GM21723 (cell line): ENCODE results near the gene LGMN.

Experiments
- ATAC-seq: cut with Tn5 transposase; IDR thresholded peaks from one replicate; pipeline ENCODE4 v1.9.1; 2021; ENCODE audit warnings: mild to moderate bottlenecking, moderate library complexity; ENCODE audit not compliant: unreplicated experiment

The LGMN gene

DNA sequence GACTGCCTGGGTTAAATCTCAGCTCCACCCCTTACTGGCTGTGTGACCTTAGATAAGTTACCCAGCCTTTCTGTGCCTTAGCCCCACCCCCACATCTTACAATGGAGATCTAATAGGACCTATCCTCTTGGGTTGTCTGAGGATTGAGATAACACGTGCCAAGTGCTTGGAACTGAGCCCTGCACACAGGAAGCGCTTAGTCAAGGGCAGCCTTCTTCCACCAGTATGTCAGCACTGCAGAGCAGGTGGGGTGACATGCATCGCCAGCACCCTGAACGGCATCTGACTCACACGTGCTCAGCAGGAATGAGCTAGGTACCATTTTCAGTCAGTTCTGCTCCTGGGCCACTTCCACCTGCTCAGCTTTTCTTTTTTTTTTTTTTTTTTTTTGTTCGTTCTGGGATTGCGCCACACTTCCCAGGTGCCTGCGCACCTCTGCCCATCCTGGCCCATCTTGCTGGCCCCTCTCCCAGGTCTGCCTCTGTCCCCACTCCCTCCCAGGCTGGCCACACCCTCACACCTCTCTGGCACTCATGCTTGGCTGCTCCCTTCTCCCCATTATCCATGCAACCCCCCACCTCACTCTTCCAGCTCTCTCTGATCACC is 19.6 kb downstream of the LGMN start:
- peak; percentile 55 for ATAC-seq

DNA sequence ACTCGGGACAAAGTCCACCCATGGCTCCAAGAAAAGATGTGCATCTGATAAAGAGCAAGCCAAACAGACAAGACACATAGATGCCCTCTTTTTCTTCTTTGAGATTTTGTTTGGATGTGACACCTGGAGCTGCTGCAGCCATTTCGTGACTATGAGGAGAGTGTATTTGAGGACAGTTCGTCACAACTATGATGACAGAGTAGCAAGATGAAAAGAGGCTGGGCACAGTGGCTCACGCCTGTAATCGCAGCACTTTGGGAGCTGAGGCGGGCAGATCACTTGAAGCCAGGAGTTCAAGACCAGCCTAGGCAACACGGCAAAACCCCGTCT is 21.5 kb downstream of the LGMN start:
- no peak for ATAC-seq

DNA sequence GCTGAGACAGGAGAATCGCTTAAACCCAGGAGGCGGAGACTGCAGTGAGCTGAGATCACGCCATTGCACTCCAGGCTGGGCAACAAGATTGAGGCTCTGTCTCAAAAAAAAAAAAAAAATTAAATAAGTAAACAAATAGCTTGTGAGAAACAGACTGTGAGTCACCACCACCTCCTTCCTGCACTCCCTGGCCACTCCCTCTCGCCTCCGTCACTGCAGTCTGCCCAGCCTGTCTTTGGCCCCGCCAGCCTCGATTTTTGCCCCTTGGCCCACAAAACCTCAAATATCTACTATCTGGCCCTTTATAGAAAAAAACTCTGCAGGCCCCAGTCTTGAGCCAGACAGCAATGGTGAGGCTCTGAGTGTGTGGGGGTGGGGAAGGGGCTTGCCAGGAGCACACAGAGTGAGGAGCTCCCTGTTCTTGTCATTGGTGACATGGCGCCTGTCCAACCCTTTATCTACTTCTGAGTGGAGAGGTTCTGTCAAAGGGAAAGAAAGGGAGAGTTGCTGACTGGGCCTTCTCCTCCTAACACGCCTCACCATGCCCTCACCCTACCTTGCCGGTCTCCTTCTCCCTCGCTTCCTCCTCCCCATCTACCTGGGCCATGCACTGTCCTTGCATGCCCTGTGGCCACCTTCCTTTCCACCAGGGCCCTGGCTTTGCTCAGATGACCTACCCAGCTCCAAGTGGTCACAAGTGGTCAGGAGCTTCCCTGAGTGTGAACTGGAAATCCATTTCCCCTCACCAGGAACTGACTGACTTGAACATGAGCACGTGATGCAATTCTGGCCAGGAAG is 22.1 kb downstream of the LGMN start:
- no peak for ATAC-seq

DNA sequence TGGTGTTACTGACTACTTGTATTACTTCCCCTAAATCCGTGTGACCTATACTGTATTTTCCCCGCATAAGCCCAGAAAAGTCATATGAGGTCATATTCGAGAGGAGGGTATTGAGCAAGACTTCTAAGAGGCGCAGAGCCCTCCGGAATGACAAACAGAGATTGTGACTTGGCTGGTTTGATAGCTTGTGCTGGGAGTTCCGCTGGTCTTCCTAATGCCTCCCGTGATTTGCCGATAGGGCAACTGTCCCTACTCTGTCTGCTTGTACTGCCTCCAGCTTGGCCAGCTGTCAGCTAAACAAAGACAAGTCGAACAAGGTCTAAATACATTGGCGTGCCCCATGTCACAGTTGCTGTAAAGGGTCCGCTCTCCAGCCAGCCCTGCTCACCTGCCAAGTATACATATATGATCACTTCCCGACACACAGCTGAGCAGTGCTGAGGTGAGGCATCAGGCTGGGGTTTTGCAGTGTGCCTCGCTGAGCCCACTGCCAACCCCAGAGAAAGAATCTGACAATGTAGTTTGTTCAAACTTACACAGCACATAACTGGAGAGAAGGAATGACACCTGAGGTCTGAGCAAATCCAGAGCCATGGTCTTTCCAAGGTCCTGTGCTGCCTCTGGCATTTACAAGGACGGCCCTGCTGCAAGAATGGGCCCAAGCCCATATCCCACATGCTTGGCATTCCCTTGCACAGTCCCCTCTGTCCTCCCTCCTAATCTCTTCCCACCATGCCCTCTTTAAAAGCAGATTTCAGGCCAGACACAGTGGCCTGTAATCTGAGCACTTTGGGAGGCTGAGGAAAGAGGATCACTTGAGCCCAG is 23.7 kb downstream of the LGMN start:
- ATAC-seq = no peak

DNA sequence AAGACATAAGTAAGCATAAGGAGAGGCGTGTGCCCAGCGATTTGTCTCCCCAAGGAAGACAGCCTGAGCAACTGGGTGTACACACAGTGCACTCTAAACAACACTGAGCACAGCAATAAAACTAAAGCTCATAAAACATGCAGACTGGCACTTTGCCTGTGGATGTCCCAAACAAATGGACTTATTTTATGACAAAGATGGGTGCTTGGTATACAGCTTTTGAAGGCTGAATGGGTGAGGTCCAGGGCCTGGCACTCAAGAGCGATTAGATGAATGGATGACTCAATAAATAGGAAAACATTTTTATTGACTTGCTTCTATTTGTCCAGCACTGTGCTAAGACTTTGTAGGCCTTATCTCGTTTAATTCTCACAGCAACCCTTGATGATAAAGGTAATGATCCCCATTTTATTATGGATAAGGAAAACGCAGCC is 28.5 kb downstream of the LGMN start:
- ATAC-seq = no peak

DNA sequence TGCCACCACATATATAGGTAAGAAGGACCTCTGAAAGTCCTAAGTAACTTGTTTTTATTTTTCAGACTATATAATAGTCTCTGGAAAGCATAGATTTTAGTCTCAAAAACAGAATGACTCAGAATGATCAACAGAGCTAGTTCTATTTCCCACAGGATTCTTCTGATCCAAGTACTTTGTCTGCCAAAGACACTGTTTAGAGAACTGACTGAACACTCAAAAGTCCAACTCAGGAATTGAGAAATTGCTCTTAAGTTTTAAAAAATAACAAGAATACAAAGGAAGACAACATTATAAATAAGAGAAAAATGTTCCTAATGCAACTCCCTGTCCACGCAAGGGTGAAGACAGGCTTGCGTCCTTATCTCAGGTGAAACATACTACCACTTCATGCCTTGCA is 29.0 kb downstream of the LGMN start:
- no peak for ATAC-seq

DNA sequence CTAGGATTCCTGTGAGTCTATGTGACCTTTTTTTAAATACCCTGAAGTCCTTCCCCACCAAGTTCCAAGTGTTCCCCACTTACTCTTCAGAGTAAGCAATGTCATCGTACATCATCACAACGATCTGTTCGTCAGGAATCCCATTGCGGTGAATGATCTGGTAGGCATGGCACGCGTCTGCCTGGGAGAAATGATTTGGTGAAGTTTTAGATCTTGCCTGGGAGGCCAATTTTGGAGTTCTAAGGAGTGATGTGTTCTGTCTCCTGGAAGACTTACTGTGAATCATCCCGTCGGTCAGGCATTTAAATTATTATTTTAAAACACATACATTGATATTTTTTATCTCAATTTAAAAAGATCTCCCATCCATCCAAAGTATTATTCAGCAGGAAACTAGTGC is 29.8 kb downstream of the LGMN start:
- ATAC-seq = no peak

DNA sequence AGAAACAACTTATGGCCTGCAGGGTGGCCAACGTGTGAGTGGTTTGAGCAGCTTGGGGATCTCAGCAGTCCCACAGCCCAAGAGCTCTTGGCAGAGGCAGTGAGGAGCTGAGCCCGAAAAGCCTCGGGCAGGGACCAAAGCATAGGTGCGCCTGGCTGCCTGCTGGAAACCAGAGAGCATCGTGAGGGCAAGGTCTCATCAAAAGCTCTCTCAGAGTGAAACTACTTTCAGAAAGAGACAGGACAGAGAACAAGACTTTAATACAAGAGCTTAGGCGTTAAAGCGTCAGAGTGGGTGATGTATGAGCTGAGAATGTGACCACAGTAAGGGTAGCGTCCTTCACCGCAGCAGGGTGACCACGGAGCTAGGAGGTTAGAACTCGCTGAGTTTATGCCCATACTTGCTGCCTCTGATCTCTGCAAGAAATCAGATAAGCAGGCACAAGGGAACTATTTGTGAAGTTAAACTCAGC is 30.8 kb downstream of the LGMN start:
- ATAC-seq = no peak

DNA sequence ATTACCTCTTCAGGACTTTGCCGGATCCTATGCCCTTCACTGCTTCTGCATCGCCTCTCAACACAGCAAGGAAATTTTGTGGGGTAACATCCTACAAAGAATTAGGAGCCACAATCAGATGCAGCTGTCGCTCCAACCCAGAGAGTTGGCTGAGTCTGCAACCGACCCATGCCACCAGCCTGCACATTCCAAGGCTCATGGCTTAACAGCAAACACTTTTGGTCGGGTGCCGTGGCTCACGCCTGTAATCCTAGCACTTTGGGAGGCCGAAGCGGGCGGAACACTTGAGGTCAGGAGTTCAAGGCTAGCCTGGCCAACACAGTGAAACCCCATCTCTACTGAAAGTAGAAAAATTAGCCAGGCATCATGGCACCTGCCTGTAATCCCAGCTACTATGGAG is 32.3 kb downstream of the LGMN start:
- ATAC-seq = no peak

DNA sequence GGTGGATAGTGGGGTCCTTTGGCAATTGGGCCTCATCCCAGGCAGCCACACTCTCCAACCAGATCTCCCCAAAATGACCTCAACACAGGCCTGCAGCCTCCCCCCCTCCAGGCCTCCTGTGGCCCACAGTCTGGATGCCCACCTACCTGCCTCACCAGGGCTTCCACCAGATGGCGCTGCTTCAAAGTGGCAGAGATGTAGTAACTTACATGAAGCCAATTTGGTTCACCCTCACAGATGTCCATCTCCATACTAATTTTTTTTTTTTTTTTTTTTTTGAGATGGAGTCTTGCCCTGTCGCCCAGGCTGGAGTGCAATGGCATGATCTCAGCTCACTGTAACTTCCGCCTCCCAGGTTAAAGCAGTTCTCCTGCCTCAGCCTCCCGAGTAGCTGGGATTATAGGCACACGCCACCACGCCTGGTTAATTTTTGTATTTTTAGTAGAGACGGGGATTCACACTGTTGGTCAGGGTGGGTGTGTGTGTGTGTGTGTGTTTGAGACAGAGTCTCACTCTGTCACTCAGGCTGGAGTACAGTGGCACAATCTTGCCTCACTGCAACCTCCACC is 33.6 kb downstream of the LGMN start:
- peak; percentile 79 for ATAC-seq

DNA sequence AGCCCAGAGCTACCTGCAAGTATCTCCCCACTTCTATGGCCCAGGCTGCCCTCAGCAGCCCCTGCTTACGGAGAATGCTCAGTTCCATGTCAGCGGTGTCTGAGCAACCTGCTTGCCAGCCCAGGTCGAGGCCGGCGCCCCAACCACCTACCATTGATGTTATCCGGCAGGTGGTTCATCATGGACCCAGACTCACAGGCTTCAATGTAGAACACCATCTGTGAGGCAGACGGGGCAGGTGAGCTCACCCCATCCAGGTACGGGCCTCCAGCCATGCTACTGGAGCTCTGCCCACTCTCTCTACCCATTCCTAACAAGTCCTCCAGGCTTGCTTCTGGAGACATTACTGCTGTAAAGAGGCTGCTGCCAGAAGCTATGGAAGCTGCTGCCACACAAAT is 35.8 kb downstream of the LGMN start:
- no peak for ATAC-seq

DNA sequence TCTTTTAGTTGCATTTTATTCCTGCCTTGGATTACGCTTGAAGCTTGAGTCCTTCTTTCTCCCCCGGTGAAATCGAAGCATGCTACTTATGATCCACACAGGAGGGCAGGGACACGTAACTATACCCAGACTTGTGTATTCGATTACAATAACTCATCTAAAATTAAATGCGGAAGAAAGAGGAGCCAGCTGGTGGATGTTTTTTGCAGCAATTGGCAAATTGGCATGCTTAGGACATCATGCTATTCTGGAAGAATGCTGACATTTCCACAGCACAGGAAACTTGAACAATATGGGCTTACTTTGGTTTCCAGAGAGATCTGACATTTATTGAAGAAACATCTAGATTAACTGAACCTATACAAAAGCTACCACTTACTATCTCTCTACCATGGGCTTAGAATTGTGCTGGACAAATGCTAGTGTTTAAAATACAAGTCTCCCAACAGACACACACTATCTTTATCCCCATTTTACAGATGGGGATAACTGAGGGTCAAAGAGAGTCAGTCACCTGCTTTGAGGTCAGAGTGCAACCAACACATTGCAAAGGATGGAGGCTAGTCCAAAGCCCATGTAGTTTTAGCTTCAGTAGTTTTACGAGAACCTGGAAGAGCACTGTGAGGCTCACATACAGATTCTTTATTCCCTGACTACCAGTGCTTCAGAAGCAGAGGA is 36.3 kb downstream of the LGMN start:
- no peak for ATAC-seq

DNA sequence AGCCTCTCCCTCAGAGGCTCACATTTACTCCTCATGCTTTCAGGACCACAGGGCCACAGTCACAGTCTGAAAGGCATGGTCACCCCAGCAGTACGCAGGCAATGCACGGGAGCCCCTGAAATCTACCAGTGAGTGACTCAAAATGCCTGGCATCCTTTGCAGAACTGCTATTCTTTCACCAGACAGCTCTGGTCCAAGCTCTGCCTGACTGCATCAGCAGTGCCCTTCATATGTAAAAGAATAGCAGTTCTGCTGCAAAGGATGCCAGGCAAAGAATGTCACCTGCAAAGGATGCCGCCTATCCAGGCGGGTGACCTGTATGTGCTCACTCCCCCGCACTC is 38.5 kb downstream of the LGMN start:
- no peak for ATAC-seq

DNA sequence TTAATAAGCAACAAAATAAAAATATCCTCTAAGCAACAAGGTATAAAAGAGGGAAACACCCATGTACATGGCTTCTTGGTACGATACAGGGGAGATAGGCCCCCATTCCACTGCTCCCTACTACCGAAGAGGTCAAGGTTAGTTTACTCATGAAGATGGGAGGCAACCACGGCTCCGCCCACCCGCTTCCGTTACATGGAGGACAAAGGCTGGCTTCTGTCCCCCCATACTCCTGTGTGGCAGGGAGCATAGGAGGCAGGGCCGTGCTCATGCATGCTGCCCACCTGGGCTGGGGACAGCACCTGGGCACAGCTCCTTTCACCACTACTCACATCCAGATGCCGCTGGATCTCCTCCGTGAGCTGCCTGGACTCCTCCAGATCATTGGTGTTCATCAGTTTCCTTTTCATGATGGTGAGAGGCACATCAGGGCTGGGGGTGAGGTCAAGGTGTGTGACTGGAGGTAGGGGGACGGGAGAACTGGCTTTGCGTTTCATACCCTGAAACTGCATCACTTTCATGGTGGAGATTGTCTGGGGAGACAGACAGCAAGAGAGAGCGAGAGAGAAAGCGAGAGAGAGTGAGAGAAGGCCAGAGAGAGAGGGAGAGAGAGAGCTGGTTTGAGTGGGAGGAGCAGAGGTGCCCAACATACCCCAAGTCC is 39.0 kb downstream of the LGMN start:
- ATAC-seq = no peak

DNA sequence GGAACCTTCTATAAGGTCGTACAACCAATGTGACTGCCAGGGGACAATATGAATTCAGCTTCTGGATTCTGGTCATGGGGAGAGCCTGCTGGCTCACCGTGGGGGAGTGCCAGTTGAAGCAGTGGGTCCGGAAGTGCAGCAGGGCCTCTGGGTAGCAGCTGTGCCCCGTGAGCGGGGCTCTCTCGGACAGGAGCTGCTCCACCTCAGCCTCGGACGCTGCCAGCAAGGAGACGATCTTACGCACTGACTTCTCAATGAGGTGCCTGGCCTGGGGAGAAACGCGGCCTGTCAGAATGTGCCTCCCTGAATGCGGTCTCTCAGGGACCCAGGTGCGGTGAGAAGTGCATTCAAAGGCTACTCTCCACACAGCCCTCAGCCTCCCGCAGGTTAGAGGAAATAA is 42.0 kb downstream of the LGMN start:
- ATAC-seq = no peak

DNA sequence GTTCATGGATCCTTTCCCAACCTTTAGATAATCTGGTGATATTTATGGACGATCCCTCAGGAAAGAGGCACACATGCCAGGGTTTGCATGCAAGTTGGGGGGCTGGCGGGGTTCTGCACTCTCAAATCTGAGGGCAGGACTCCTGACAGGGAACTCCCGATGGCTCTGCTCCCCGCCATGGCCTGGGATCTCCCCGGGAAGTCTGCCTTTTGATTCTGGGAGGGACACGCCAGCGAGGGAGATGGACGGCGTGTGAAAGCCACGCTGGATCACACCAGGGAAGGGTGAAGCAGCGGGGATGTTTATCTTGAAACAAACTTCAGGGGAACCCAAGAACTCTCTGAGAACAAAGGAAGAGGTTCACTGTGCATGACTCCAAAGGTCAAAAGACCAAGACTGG is 43.6 kb downstream of the LGMN start:
- peak; percentile 3 for ATAC-seq

DNA sequence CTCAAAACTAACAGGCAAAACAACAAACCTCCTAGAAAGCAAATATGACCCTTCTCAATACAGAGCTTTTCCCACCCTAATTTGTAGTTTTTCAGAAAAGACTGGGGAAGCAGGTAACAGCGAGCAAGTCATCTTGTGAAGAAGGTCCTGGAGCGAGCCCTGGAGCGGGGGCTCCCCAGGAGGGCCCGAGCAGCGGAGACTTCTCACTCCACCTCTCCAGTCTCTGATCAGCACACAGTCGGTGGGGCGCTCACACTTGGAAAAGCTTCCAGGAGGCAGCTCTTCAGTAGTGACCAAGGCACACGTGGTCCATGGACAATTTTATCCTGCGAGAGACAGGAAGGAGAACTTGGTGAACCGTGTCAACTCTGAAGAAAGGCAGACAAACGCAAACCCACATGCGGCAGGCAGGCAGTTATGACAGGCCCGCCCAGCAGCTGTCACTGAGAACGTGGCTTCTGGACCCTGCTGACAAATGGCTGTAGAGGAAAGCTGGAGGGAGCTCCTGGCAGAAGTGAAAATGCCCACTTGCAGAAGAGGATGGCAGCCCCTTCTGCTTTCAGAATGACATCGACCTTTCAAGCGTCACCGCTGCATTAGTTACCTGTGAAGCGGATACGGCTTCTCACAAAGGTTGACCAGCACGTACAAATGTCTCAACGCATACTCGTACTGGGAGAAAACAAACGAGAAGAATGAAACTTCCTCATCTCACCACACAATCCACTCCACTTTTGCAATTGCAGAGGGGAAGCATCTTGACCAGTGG is 44.2 kb downstream of the LGMN start:
- ATAC-seq = peak; percentile 94

DNA sequence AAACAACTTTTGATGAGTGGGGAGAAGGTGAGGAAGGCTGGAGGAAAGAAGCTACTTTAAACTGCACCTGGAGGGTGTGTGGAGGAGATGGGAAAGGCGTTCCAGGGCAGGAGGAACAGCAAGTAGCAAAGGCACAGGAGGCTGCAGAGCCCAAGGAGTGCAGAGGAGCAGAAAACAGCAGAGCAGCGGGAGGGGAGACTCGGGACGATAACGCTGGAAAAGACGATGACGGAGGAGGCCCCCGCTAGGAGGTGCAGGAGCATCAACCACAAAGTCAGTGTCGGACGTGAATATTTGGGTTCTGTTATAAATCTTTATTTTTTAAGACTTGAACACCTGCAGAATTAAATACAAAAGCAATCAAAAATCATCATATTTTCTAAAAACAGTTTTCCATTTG is 44.9 kb downstream of the LGMN start:
- no peak for ATAC-seq

DNA sequence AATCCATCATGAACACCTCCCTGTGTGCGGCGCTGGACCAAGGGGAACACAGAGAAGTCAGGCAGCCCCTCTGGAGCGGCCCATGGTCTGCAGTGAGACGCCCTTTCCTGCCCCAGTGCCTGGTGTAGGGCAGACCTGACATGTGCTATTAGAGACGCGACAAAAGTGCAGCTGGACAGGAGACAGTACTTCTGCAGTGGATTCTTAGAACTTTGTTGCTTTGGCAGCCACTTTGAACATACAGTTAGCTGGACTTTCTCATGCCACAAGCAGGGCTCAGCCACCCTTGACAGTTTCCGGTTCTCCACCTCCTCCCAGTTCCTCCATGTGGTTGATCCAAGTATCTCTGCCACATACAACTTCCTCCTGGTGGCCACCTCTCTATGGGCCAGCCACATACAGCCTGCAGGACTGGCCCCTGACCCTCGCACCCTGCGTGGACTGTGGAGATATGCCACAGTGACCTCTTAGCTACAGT is 45.9 kb downstream of the LGMN start:
- no peak for ATAC-seq

DNA sequence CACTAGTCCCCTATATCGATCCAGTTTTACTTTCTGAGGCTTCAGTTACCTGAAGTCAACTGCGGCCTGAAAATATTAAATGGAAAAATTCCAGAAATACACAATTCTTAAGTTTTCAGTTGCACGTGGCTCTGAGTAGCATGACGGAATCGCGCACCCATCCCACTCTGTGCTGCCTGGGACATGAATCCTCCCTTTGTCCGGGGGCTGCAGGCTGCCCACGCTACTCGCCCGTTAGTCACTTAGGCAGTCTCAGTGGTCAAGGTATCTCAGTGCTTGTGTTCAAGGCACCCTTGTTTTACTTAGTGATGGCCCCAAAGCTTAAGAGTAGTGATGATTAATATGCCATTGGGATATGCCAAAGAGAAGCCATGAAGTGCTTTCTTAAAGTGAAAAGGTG is 46.6 kb downstream of the LGMN start:
- no peak for ATAC-seq
